B cell (primary cell): Measurements from ENCODE around the gene DEPDC4. TPM values are rescaled to one million over a fixed set of nuclear protein-coding genes. Genes with fewer than 3 reads are reported as not detected.
A peak's percentile ranks its signal among the peaks of the same experiment; 100 is the strongest.

Experiments used
- ATAC-seq: fragments of 200-7000 bp; cut with Tn5 transposase; one replicate; pipeline ENCODE4 v1.10.0; 2021; ENCODE audit warnings: low read depth, mild to moderate bottlenecking, moderate number of reproducible peaks, moderate library complexity
- CTCF ChIA-PET: fragments of 350-600 bp; sonication (Branson Sonifier 250); formaldehyde crosslinking; loops from one replicate; lab custom pipeline; 2021; ENCODE audit warnings: antibody characterized with exemption, inconsistent platforms; lab: Charles Lee
- POLR2A ChIA-PET: fragments of 350-600 bp; sonication (Branson Sonifier 250); formaldehyde crosslinking; loops from one replicate; lab custom pipeline; 2021; ENCODE audit warnings: antibody characterized with exemption; lab: Charles Lee
- DNase-seq: peaks from one replicate; pipeline ENCODE4 v3.0.0; 2013
- H2AFZ ChIP-seq: 2 replicates; pipeline ENCODE4 v1.6.1; 2012; ENCODE audit warnings: mild to moderate bottlenecking, low read depth, low read length; ENCODE audit not compliant: insufficient read depth, poor library complexity, severe bottlenecking
- H3K27ac ChIP-seq, 2 donors: 1 replicate in 1 of 2; 2 replicates in 1 of 2; pipeline ENCODE4 v1.5.1; 2012 to 2013; ENCODE audit warnings: low read length in 2 of 2, mild to moderate bottlenecking in 2 of 2, moderate library complexity in 1 of 2
- H3K27me3 ChIP-seq, 4 experiments: fragments of 200-600 bp in 1 of 4; sonication (generic) in 1 of 4; replicated peaks in 1 of 4; 1 replicate in 2 of 4; 2 replicates in 2 of 4; pipeline versions ENCODE4 v1.6.1 to v1.7.0; 2013 to 2016; ENCODE audit warnings: low read length in 3 of 4, mild to moderate bottlenecking in 2 of 4, mixed read lengths in 1 of 4, moderate library complexity in 1 of 4; ENCODE audit not compliant: insufficient read depth in 4 of 4, control insufficient read depth in 3 of 4; ENCODE audit errors: control extremely low read depth in 1 of 4
- H3K36me3 ChIP-seq, 2 experiments: replicated peaks in 1 of 2; 1 replicate in 1 of 2; 2 replicates in 1 of 2; pipeline versions ENCODE4 v1.6.1 to v1.7.1; 2013; ENCODE audit warnings: low read length in 1 of 2; ENCODE audit not compliant: insufficient read depth in 2 of 2, control insufficient read depth in 1 of 2; ENCODE audit errors: control extremely low read depth in 1 of 2, extremely low read depth in 1 of 2
- H3K4me1 ChIP-seq, 2 donors: fragments of 200-600 bp in 1 of 2; sonication (generic) in 1 of 2; 1 replicate in 1 of 2; 2 replicates in 1 of 2; pipeline versions ENCODE4 v1.5.1 to v1.6.1; 2013 to 2017; ENCODE audit warnings: low read length in 2 of 2; ENCODE audit not compliant: control insufficient read depth in 2 of 2, insufficient read depth in 2 of 2
- H3K4me2 ChIP-seq: replicated peaks from 2 replicates; pipeline ENCODE3; 2012; ENCODE audit warnings: mild to moderate bottlenecking, low read depth, low read length; ENCODE audit not compliant: poor library complexity, severe bottlenecking
- H3K4me3 ChIP-seq, 5 experiments: fragments of 200-600 bp in 1 of 5; sonication (generic) in 1 of 5; 1 replicate in 3 of 5; 2 replicates in 2 of 5; pipeline versions ENCODE4 v1.5.1 to v1.7.0; 2011 to 2016; ENCODE audit warnings: low read length in 4 of 5, mild to moderate bottlenecking in 4 of 5, low read depth in 2 of 5, control low read depth in 1 of 5, moderate library complexity in 1 of 5; ENCODE audit not compliant: insufficient read depth in 1 of 5; ENCODE audit errors: control extremely low read depth in 1 of 5, extremely low read depth in 1 of 5
- H3K79me2 ChIP-seq: fragments of 200-600 bp; sonication (generic); one replicate; pipeline ENCODE4 v1.6.0; 2016; ENCODE audit warnings: low read length; ENCODE audit not compliant: control insufficient read depth, insufficient read depth
- H3K9ac ChIP-seq: fragments of 200-600 bp; sonication (generic); 2 replicates; pipeline ENCODE4 v1.6.1; 2017; ENCODE audit warnings: mild to moderate bottlenecking, low read length, moderate library complexity
- H3K9me3 ChIP-seq, 3 donors: one replicate each; pipeline versions ENCODE4 v1.6.1 to v1.7.1; 2013; ENCODE audit warnings: low read length in 2 of 3; ENCODE audit not compliant: control insufficient read depth in 2 of 3, insufficient read depth in 1 of 3; ENCODE audit errors: control extremely low read depth in 1 of 3
- H4K20me1 ChIP-seq: 2 replicates; pipeline ENCODE4 v1.6.0; 2012; ENCODE audit warnings: mild to moderate bottlenecking, low read length; ENCODE audit not compliant: insufficient read depth, control insufficient read depth, poor library complexity, severe bottlenecking
- H3K27ac Mint-ChIP-seq: one replicate; pipeline ENCODE4 v1.8.0; 2021; ENCODE audit warnings: mixed read lengths
- H3K27me3 Mint-ChIP-seq: one replicate; pipeline ENCODE4 v1.8.0; 2021; ENCODE audit warnings: mixed read lengths
- H3K4me1 Mint-ChIP-seq: one replicate; pipeline ENCODE4 v1.8.0; 2021; ENCODE audit warnings: mixed read lengths
- H3K4me3 Mint-ChIP-seq: one replicate; pipeline ENCODE4 v1.8.0; 2021; ENCODE audit warnings: mixed read lengths
- H3K9me3 Mint-ChIP-seq: one replicate; pipeline ENCODE4 v1.8.0; 2022; ENCODE audit warnings: mixed read lengths; ENCODE audit not compliant: insufficient read depth
- CTCF ChIP-seq: fragments of 200-600 bp; IDR thresholded peaks from one replicate; pipeline ENCODE4 v1.8.0; 2022; ENCODE audit warnings: antibody characterized with exemption, mild to moderate bottlenecking
- EZH2 ChIP-seq: IDR thresholded peaks from 2 replicates; pipeline ENCODE4 v1.6.1; 2012; ENCODE audit warnings: borderline replicate concordance, low read depth, mild to moderate bottlenecking, moderate library complexity, low read length; ENCODE audit not compliant: insufficient read depth, poor library complexity, severe bottlenecking
- WGBS: methylation state at CpG from one replicate; pipeline ENCODE4 v1.1.5; 2013; ENCODE audit warnings: missing lambda C conversion rate; ENCODE audit not compliant: insufficient coverage; 5-methylcytosine and 5-hydroxymethylcytosine counted together
- intact Hi-C: fragments of 100-400 bp; cut with micrococcal nuclease; formaldehyde crosslinking; loops from one replicate; pipeline ENCODE4 v1.10.0; 2022
- polyA plus RNA-seq: library from polyadenylated mRNA; depleted of rRNA; stranded (reverse); fragments of >200 nt; gene quantifications from 2 replicates; pipeline ENCODE4 v1.2.3, GENCODE V29; 2012
- total RNA-seq, 2 donors: library from RNA; stranded (reverse); fragments of 120-200 nt in 1 of 2; gene quantifications; 1 replicate in 1 of 2; 2 replicates in 1 of 2; pipeline versions ENCODE4 v1.2.3 to v1.2.4, GENCODE V29; 2013 to 2022

Gene DEPDC4
- total and polyA plus RNA-seq, 2 donors (not counting 1 experiment from before 2014, with no cell fraction given) = 1.2 to 1.8 TPM

- Mint-ChIP-seq H3K4me1 (peaks cover 1% of the 10 kb centered on the region), H3K27me3 (no peaks in the 10 kb centered on the region), H3K27ac (no peak overlapping the region), H3K4me3 (no peak overlapping the region), H3K9me3 (no peaks in the 10 kb centered on the region)
- intact Hi-C loops = no loop called here
- Histone ChIP-seq H3K36me3 (peaks cover 10 to 35% of the 10 kb centered on the region in 2 experiments), H4K20me1 (no peaks in the 10 kb centered on the region), H3K4me3 (no peak overlapping the region), H3K79me2 (peaks cover 23% of the 10 kb centered on the region), H3K4me2 (no peak overlapping the region), H3K27ac (no peak overlapping the region), H2AFZ (no peak overlapping the region), H3K27me3 (no peaks in the 10 kb centered on the region), H3K4me1 (no peaks in the 10 kb centered on the region), H3K9me3 (no peaks in the 10 kb centered on the region), H3K9ac (no peak overlapping the region)
- ATAC-seq = no peak
- TF ChIP-seq EZH2 (no peak), CTCF (no peak)
- ChIA-PET CTCF (no interaction called here), POLR2A (no interaction called here)
- WGBS = no CpG with 5 or more reads among the region's 2 CpGs
- DNase-seq = no peak
Measured at GRCh38 chr12:100207311-100207710, 59.6 kb downstream of the DEPDC4 start.

GRCh38 chr12:100201604-100202423 is 65.1 kb downstream of the DEPDC4 start:
- H3K27ac Mint-ChIP-seq = peak overlapping the region; percentile 91
- H3K4me3 Mint-ChIP-seq = peak overlapping the region; percentile 90
- POLR2A ChIA-PET = interaction anchor here (0.7 to 2.1 kb wide), 2 partner anchors 65 to 209 kb away, joined by 5 to 8 read pairs; partner anchors contain the start of genes DEPDC4 and SCYL2
- H3K9ac ChIP-seq = peak overlapping the region; percentile 97
- CTCF ChIA-PET = interaction anchor here (1.2 to 3.6 kb wide), 3 partner anchors 38 to 64 kb away, joined by 3 to 14 read pairs (median 4); no protein-coding TSS in a partner anchor
- peak overlapping the region in 2 of 5 experiments; percentile 90 to 93 for H3K4me3 ChIP-seq
- WGBS = 93% methylated on average over 18 of the region's 24 CpGs
- peaks cover 50% of the 10 kb centered on the region for H3K79me2 ChIP-seq
- intact Hi-C loops = loop anchor here (5.0 kb wide), 2 partner anchors 1860 to 1915 kb away; partner anchors contain the start of gene WASHC3
- H2AFZ ChIP-seq = peak overlapping the region; percentile 89
- ATAC-seq (no peak), DNase-seq (no peak)
- H3K4me2 ChIP-seq = peak overlapping the region; percentile 94
- peaks cover 0 to 5% of the 10 kb centered on the region in 2 experiments for H3K36me3 ChIP-seq
- peaks cover 14 to 19% of the 10 kb centered on the region in 2 donors for H3K4me1 ChIP-seq
- H3K27ac ChIP-seq = peak overlapping the region in 1 of 2 donors; percentile 93
- no peaks in the 10 kb centered on the region for H3K27me3 ChIP-seq
- H3K9me3 Mint-ChIP-seq = no peaks in the 10 kb centered on the region
- H3K4me1 Mint-ChIP-seq = peaks cover 26% of the 10 kb centered on the region
- H3K27me3 Mint-ChIP-seq = no peaks in the 10 kb centered on the region
- TF ChIP-seq CTCF = no peak
- no peak for TF ChIP-seq EZH2
- H4K20me1 ChIP-seq = no peaks in the 10 kb centered on the region
- no peaks in the 10 kb centered on the region for H3K9me3 ChIP-seq
